Astrocyte of the cerebellum (primary cell): ENCODE results near the gene PSME3.
"Not testable (repeated sequence)": the region's sequence is repeated elsewhere in the genome, so short reads cannot be mapped to it uniquely, and the experiment has no call there.

Experiments used
- DNase-seq: peaks from one replicate; pipeline ENCODE4 v3.0.0-alpha.2; 2011; ENCODE audit warnings: low read depth
- H3K4me3 ChIP-seq: 2 replicates; pipeline ENCODE4 v1.5.1; 2011; ENCODE audit warnings: mild to moderate bottlenecking, low read depth, low read length, moderate library complexity
- CTCF ChIP-seq: IDR thresholded peaks from 2 replicates; pipeline ENCODE4 v1.5.1; 2012; ENCODE audit warnings: low read length, low read depth, moderate library complexity, mild to moderate bottlenecking; ENCODE audit errors: missing control alignments
- in situ Hi-C: cut with HindIII; loops from 2 replicates; pipeline ENCODE4 v1.10.0; 2017; ENCODE audit warnings: low sequenced_read_pairs

Gene PSME3

GRCh38 chr17:42849031-42849430 is 15.8 kb downstream of the PSME3 start:
- in situ Hi-C loops, result no loop called here
- TF ChIP-seq CTCF, result no peak
- DNase-seq, result no peak
- no peak overlapping the region for H3K4me3 ChIP-seq

- in situ Hi-C loops, result no loop called here
- no peak for DNase-seq
- no peak overlapping the region for H3K4me3 ChIP-seq
- no peak for TF ChIP-seq CTCF
Observed at GRCh38 chr17:42849451-42850181, 16.4 kb downstream of the PSME3 start.

- no peak for TF ChIP-seq CTCF
- in situ Hi-C loops, result no loop called here
Observed at GRCh38 chr17:42850954-42851353, 17.8 kb downstream of the PSME3 start, which contains the start of gene AOC3. TSS of gene AOC3 (plus strand) at chr17:42851199. CDS start at chr17:42851344, 145 bp downstream.

GRCh38 chr17:42851371-42852240 is 18.4 kb downstream of the PSME3 start:
- H3K4me3 ChIP-seq, in situ Hi-C loops, DNase-seq: not testable (repeated sequence)

More at GRCh38 chr17:42850954-42851353, 17.8 kb downstream of the PSME3 start, which contains the start of gene AOC3:
- no peak within 1 kb of the TSS for H3K4me3 ChIP-seq
- DNase-seq, result no peak

GRCh38 chr17:42852351-42852750 is 19.2 kb downstream of the PSME3 start:
- in situ Hi-C loops, result no loop called here
- TF ChIP-seq CTCF, result no peak
- no peak overlapping the region for H3K4me3 ChIP-seq
- no peak for DNase-seq

GRCh38 chr17:42853004-42853403 is 19.8 kb downstream of the PSME3 start:
- no peak for DNase-seq
- no peak overlapping the region for H3K4me3 ChIP-seq
- in situ Hi-C loops, result no loop called here
- no peak for TF ChIP-seq CTCF

- in situ Hi-C loops, result no loop called here
Observed at GRCh38 chr17:42853597-42853967, 20.4 kb downstream of the PSME3 start.

More at GRCh38 chr17:42853597-42853967, 20.4 kb downstream of the PSME3 start:
- DNase-seq, result no peak
- TF ChIP-seq CTCF, result no peak
- H3K4me3 ChIP-seq, result no peak overlapping the region
